ENCODE results near the gene ATG2B. TPM values are rescaled to one million over a fixed set of nuclear protein-coding genes. Genes with fewer than 3 reads are reported as not detected.

ATG2B gene
- total and polyA plus RNA-seq, 2 experiments from 2014 or later, result 3.3 to 20.4 TPM

GRCh38 chr14:96316087-96316486 lies 47.1 kb downstream of the ATG2B start:
- Histone ChIP-seq H3K9me2 (replicated peaks; ENCODE audit: insufficient read depth) (no peaks in the 10 kb centered on the region), H2AFZ (no peak overlapping the region), H3K36me3 (replicated peaks; ENCODE audit: insufficient read depth, low read depth) (peaks cover 6% of the 10 kb centered on the region), H3K4me2 (no peak overlapping the region), H3K27ac (no peak overlapping the region), H3K4me3 (no peak overlapping the region), H3K9me3 (ENCODE audit: low read depth) (no peaks in the 10 kb centered on the region), H4K20me1 (ENCODE audit: insufficient read depth, poor library complexity, severe bottlenecking) (no peaks in the 10 kb centered on the region), H3K27me3 (no peaks in the 10 kb centered on the region), H3K79me2 (no peaks in the 10 kb centered on the region), H3K4me1 (ENCODE audit: insufficient read depth) (no peaks in the 10 kb centered on the region)
- TF ChIP-seq CTCF (IDR thresholded peaks at IDR 0.05; ENCODE audit: poor library complexity), result no peak
- TF ChIP-seq EZH2phosphoT487 (IDR thresholded peaks at IDR 0.05; ENCODE audit: low read depth, severe bottlenecking, unreplicated experiment), result no peak
- TF ChIP-seq EZH2 (IDR thresholded peaks at IDR 0.05; ENCODE audit: borderline replicate concordance), result no peak
- 85% methylated on average over 3 of the region's 3 CpGs for WGBS (ENCODE audit: low lambda C conversion rate, missing lambda C conversion rate)
- DNase-seq (ENCODE audit: low spot score), result no peak

- Histone ChIP-seq H3K79me2 (no peaks in the 10 kb centered on the region), H3K27me3 (no peaks in the 10 kb centered on the region), H3K4me1 (ENCODE audit: insufficient read depth) (no peaks in the 10 kb centered on the region), H3K36me3 (replicated peaks; ENCODE audit: insufficient read depth, low read depth) (peaks cover 6% of the 10 kb centered on the region), H3K27ac (peak overlapping the region; percentile 69), H3K4me2 (peak overlapping the region; percentile 59), H3K9me3 (ENCODE audit: low read depth) (no peaks in the 10 kb centered on the region), H3K4me3 (no peak overlapping the region), H4K20me1 (ENCODE audit: insufficient read depth, poor library complexity, severe bottlenecking) (no peaks in the 10 kb centered on the region), H2AFZ (no peak overlapping the region), H3K9me2 (replicated peaks; ENCODE audit: insufficient read depth) (no peaks in the 10 kb centered on the region)
- WGBS (ENCODE audit: low lambda C conversion rate, missing lambda C conversion rate), result 87% methylated on average over 6 of the region's 6 CpGs
- TF ChIP-seq EZH2 (IDR thresholded peaks at IDR 0.05; ENCODE audit: borderline replicate concordance), result no peak
- TF ChIP-seq EZH2phosphoT487 (IDR thresholded peaks at IDR 0.05; ENCODE audit: low read depth, severe bottlenecking, unreplicated experiment), result no peak
- no peak for TF ChIP-seq CTCF (IDR thresholded peaks at IDR 0.05; ENCODE audit: poor library complexity)
- no peak for DNase-seq (ENCODE audit: low spot score)
Observed at GRCh38 chr14:96310906-96311305, 52.2 kb downstream of the ATG2B start.

GRCh38 chr14:96309896-96310330 lies 53.2 kb downstream of the ATG2B start:
- Histone ChIP-seq H3K27me3 (no peaks in the 10 kb centered on the region), H3K9me2 (replicated peaks; ENCODE audit: insufficient read depth) (no peaks in the 10 kb centered on the region), H3K36me3 (replicated peaks; ENCODE audit: insufficient read depth, low read depth) (peaks cover 6% of the 10 kb centered on the region), H3K27ac (peak overlapping the region; percentile 69), H4K20me1 (ENCODE audit: insufficient read depth, poor library complexity, severe bottlenecking) (no peaks in the 10 kb centered on the region), H3K4me2 (peak overlapping the region; percentile 59), H2AFZ (no peak overlapping the region), H3K4me1 (ENCODE audit: insufficient read depth) (no peaks in the 10 kb centered on the region), H3K4me3 (no peak overlapping the region), H3K9me3 (ENCODE audit: low read depth) (no peaks in the 10 kb centered on the region), H3K79me2 (no peaks in the 10 kb centered on the region)
- TF ChIP-seq CTCF (IDR thresholded peaks at IDR 0.05; ENCODE audit: poor library complexity) (peak; percentile 17), EZH2phosphoT487 (IDR thresholded peaks at IDR 0.05; ENCODE audit: low read depth, severe bottlenecking, unreplicated experiment) (no peak)
- DNase-seq (ENCODE audit: low spot score), result peak; percentile 24
- WGBS (ENCODE audit: low lambda C conversion rate, missing lambda C conversion rate), result 57% methylated on average over 5 of the region's 5 CpGs

Data from hepatocyte (in vitro differentiated cells).